GM10847 (cell line): ENCODE data around the gene RCAN2.

Experiments
- POLR2A ChIP-seq: IDR thresholded peaks from 2 replicates; pipeline ENCODE4 v1.6.1; 2011; ENCODE audit not compliant: insufficient read length; ENCODE audit errors: extremely low read depth

The RCAN2 gene

GRCh38 chr6:46381579-46381978 lies 109.7 kb downstream of the RCAN2 start:
- no peak for TF ChIP-seq POLR2A

- no peak for TF ChIP-seq POLR2A
Observed at GRCh38 chr6:46381057-46381456, 110.2 kb downstream of the RCAN2 start.

- no peak for TF ChIP-seq POLR2A
Observed at GRCh38 chr6:46380152-46380807, 111.0 kb downstream of the RCAN2 start.

GRCh38 chr6:46378882-46379416 lies 112.3 kb downstream of the RCAN2 start:
- no peak for TF ChIP-seq POLR2A

GRCh38 chr6:46378161-46378881 lies 112.9 kb downstream of the RCAN2 start:
- no peak for TF ChIP-seq POLR2A

GRCh38 chr6:46377209-46377608 lies 114.0 kb downstream of the RCAN2 start:
- no peak for TF ChIP-seq POLR2A

GRCh38 chr6:46376562-46377061 lies 114.6 kb downstream of the RCAN2 start:
- TF ChIP-seq POLR2A: no peak

GRCh38 chr6:46370622-46371021 lies 120.6 kb downstream of the RCAN2 start:
- TF ChIP-seq POLR2A: no peak

- no peak for TF ChIP-seq POLR2A
Observed at GRCh38 chr6:46368169-46368536, 123.1 kb downstream of the RCAN2 start.

GRCh38 chr6:46367354-46368168 lies 123.7 kb downstream of the RCAN2 start:
- no peak for TF ChIP-seq POLR2A

GRCh38 chr6:46366190-46366900 lies 124.9 kb downstream of the RCAN2 start:
- TF ChIP-seq POLR2A: no peak

GRCh38 chr6:46357591-46357990 lies 133.7 kb downstream of the RCAN2 start:
- no peak for TF ChIP-seq POLR2A

GRCh38 chr6:46356543-46356942 lies 134.7 kb downstream of the RCAN2 start:
- no peak for TF ChIP-seq POLR2A

GRCh38 chr6:46353528-46353927 lies 137.7 kb downstream of the RCAN2 start:
- no peak for TF ChIP-seq POLR2A
